ENCODE data around the gene CACTIN.

DNA sequence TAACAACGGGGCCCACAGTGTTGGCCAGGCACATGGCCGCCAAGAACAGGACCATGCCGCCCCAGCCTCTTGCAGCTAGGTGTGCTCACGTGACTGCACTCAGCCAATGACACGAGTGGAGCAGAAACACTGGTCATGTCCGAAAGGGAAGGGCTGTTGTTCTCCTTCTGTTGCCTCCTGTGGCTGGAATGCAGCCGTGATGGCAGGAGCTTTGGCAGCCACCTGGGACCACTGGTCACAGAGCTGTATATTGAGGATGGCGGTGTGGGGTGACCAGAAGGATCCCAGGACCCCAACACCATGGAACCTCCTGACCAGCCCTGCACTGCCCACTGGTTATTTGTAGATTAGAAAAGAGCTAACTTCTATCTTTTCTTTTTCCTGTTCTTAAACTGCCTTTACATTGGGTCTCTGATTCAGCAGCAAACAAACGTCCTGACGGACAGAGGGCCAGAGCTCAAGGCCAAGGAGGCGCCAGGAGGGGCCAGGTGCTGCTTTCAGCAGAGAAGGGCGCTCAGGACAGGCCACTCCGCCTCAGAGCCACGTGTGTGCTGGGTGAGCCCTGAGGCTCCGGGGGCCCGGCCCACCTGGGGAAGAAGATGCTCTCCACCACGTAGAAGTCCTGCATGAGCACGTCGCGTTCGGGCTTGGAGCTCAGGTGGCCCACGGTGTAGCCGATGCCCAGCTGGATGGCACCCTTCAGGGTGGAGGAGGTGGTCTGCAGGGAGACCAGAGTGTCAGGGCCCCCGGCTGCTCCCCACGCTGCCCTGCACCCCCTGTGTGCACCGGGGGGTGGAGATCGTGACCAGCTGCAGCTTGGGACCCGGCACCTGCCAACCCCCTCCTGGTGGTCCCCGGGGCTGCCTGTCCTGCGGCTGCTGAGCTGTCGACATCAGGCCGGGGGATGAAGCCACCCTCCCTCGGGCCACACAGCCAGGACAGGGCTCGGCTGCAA, 35.0 kb upstream of the CACTIN start:
- TF ChIP-seq CTCF (IDR thresholded peaks at IDR 0.05) (no peak), EP300 (IDR thresholded peaks at IDR 0.05) (no peak)

All from sigmoid colon (tissue), 4 donors.